Endothelial cell of umbilical vein (primary cell): ENCODE data around the gene PTPRD.

Experiments
- CTCF ChIP-seq, 2 donors: IDR thresholded peaks; 1 replicate in 1 of 2; 2 replicates in 1 of 2; pipeline ENCODE4 v1.5.1; 2011; ENCODE audit warnings: low read length in 2 of 2, mild to moderate bottlenecking in 2 of 2, moderate library complexity in 2 of 2, control low read depth in 1 of 2, inconsistent platforms in 1 of 2, low read depth in 1 of 2; ENCODE audit not compliant: insufficient read depth in 1 of 2; ENCODE audit errors: extremely low read depth in 1 of 2
- EZH2 ChIP-seq: IDR thresholded peaks from 2 replicates; pipeline ENCODE4 v1.6.1; 2012; ENCODE audit warnings: borderline replicate concordance, low read depth, mild to moderate bottlenecking, moderate library complexity, low read length, inconsistent platforms; ENCODE audit not compliant: severe bottlenecking
- GATA2 ChIP-seq: IDR thresholded peaks from 2 replicates; pipeline ENCODE4 v1.7.0; 2011; ENCODE audit warnings: low read depth, mild to moderate bottlenecking, moderate library complexity, mixed read lengths, low read length; ENCODE audit not compliant: insufficient read length, insufficient read depth
- JUN ChIP-seq: IDR thresholded peaks from 2 replicates; pipeline ENCODE4 v1.6.1; 2011; ENCODE audit warnings: borderline replicate concordance, low read depth; ENCODE audit not compliant: insufficient read length, insufficient read depth
- MAX ChIP-seq: IDR thresholded peaks from 2 replicates; pipeline ENCODE4 v1.6.1; 2011; ENCODE audit not compliant: insufficient read depth, insufficient read length
- MYC ChIP-seq: IDR thresholded peaks from one replicate; pipeline ENCODE4 v1.6.1; 2011; ENCODE audit warnings: mild to moderate bottlenecking, low read depth, low read length
- POLR2A ChIP-seq: IDR thresholded peaks from 2 replicates; pipeline ENCODE4 v1.6.1; 2012; ENCODE audit warnings: low read depth, mild to moderate bottlenecking, control low read depth, low read length
- POLR2AphosphoS5 ChIP-seq: IDR thresholded peaks from 2 replicates; pipeline ENCODE4 v1.6.1; 2012; ENCODE audit warnings: low read depth, mild to moderate bottlenecking, control low read depth, low read length, moderate library complexity; ENCODE audit not compliant: insufficient read depth

GRCh38 chr9:8696516-8696915 lies 1916.3 kb downstream of the PTPRD start:
- no peak for TF ChIP-seq POLR2A
- no peak for TF ChIP-seq JUN
- TF ChIP-seq CTCF (IDR thresholded peaks at IDR 0.05; ENCODE audit: extremely low read depth in 1 of 2, insufficient read depth in 1 of 2, low read depth in 1 of 2, low read length in 2 of 2): no peak
- no peak for TF ChIP-seq MAX
- no peak for TF ChIP-seq EZH2
- TF ChIP-seq POLR2AphosphoS5: no peak
- TF ChIP-seq MYC: no peak
- TF ChIP-seq GATA2: no peak
